ENCODE results near the gene PNMA8B.

- TF ChIP-seq POLR2A (IDR thresholded peaks at IDR 0.05) (no peak), CTCF (IDR thresholded peaks at IDR 0.05) (no peak)
Observed at GRCh38 chr19:46453661-46454060, 42.0 kb downstream of the PNMA8B start.
